ENCODE measurements around the gene RAB8A.

Gene RAB8A

GRCh38 chr19:16142032-16142580 lies 30.4 kb downstream of the RAB8A start:
- no peak for DNase-seq (ENCODE audit: low read depth in 2 of 2)

GRCh38 chr19:16143399-16144215 lies 31.9 kb downstream of the RAB8A start, which contains the start of gene HSH2D:
Gene HSH2D, plus strand, starts transcription at chr19:16143685. Its CDS starts 5,066 bp downstream, at chr19:16148751.
- DNase-seq (ENCODE audit: low read depth in 2 of 2) = no peak

- no peak for DNase-seq (ENCODE audit: low read depth in 2 of 2)
These were observed 32.5 kb downstream of the RAB8A start for GRCh38 chr19:16144216-16144581.

GRCh38 chr19:16146112-16146511 lies 34.4 kb downstream of the RAB8A start:
- no peak for DNase-seq (ENCODE audit: low read depth in 2 of 2)

GRCh38 chr19:16148443-16149229 lies 36.9 kb downstream of the RAB8A start:
- DNase-seq (ENCODE audit: low read depth in 2 of 2) = no peak

GRCh38 chr19:16153582-16154336 lies 42.1 kb downstream of the RAB8A start:
- DNase-seq (ENCODE audit: low read depth in 2 of 2) = no peak

- no peak for DNase-seq (ENCODE audit: low read depth in 2 of 2)
These were observed 42.9 kb downstream of the RAB8A start for GRCh38 chr19:16154557-16154956.

GRCh38 chr19:16155128-16155527 lies 43.4 kb downstream of the RAB8A start:
- DNase-seq (ENCODE audit: low read depth in 2 of 2) = no peak

GRCh38 chr19:16156904-16157303 lies 45.2 kb downstream of the RAB8A start:
- no peak for DNase-seq (ENCODE audit: low read depth in 2 of 2)

GRCh38 chr19:16157601-16158000 lies 45.9 kb downstream of the RAB8A start:
- no peak for DNase-seq (ENCODE audit: low read depth in 2 of 2)

GRCh38 chr19:16159655-16160054 lies 48.0 kb downstream of the RAB8A start:
- DNase-seq (ENCODE audit: low read depth in 2 of 2) = no peak

GRCh38 chr19:16160445-16160942 lies 48.8 kb downstream of the RAB8A start:
- no peak for DNase-seq (ENCODE audit: low read depth in 2 of 2)

GRCh38 chr19:16160943-16161560 lies 49.4 kb downstream of the RAB8A start:
- DNase-seq (ENCODE audit: low read depth in 2 of 2) = peak in 1 of 2 experiments; percentile 29

GRCh38 chr19:16161840-16162239 lies 50.2 kb downstream of the RAB8A start:
- peak in 1 of 2 experiments; percentile 33 for DNase-seq (ENCODE audit: low read depth in 2 of 2)

- no peak for DNase-seq (ENCODE audit: low read depth in 2 of 2)
These were observed 52.7 kb downstream of the RAB8A start for GRCh38 chr19:16164222-16164890.

GRCh38 chr19:16166417-16166816 lies 54.7 kb downstream of the RAB8A start:
- DNase-seq (ENCODE audit: low read depth in 2 of 2) = no peak

GRCh38 chr19:16167055-16167454 lies 55.4 kb downstream of the RAB8A start:
- no peak for DNase-seq (ENCODE audit: low read depth in 2 of 2)

GRCh38 chr19:16168465-16169081 lies 56.9 kb downstream of the RAB8A start:
- no peak for DNase-seq (ENCODE audit: low read depth in 2 of 2)

GRCh38 chr19:16170134-16170533 lies 58.4 kb downstream of the RAB8A start:
- DNase-seq (ENCODE audit: low read depth in 2 of 2) = no peak

- no peak for DNase-seq (ENCODE audit: low read depth in 2 of 2)
These were observed 64.3 kb downstream of the RAB8A start for GRCh38 chr19:16175954-16176353.
